ENCODE results near the gene NPHS1. TPM values are rescaled to one million over a fixed set of nuclear protein-coding genes. Genes with fewer than 3 reads are reported as not detected.
"Not testable (repeated sequence)": the region's sequence is repeated elsewhere in the genome, so short reads cannot be mapped to it uniquely, and the experiment has no call there.

Gene NPHS1
- total RNA-seq, 1 donor from 2014 or later: not detected

DNA sequence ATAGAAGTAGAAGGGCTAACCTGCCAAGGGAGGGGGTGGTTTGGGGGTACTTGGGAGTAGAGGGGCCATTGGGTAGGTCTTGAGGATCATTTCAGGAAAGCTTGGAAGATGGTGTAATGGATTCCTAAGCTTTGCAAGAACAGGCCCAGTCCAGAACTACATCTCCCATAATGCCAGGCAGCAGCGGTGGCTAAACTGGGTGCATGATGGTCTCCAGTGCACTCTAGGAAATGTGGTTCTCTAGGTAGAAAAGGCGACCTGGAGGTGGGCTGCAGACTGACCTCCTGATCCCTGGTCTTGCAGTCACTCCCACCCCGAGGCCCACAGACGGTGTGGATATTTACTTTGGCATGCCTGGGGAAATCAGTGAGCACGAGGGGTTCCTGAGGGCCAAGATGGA, 19.9 kb upstream of the NPHS1 start:
- no peak for ATAC-seq
- no peak for TF ChIP-seq CTCF (IDR thresholded peaks at IDR 0.05)
- peaks cover 23% of the 10 kb centered on the region for H3K27me3 ChIP-seq
- no peak for DNase-seq
- no peak overlapping the region for H3K4me3 ChIP-seq
- no peaks in the 10 kb centered on the region for H3K9me3 ChIP-seq
- intact Hi-C loops (cut with DNase I): no loop called here
- no peak overlapping the region for H3K27ac ChIP-seq
- no peaks in the 10 kb centered on the region for H3K36me3 ChIP-seq
- H3K4me1 ChIP-seq: peaks cover 15% of the 10 kb centered on the region

GRCh38 chr19:35871611-35872010, 19.3 kb upstream of the NPHS1 start:
- peaks cover 23% of the 10 kb centered on the region for H3K27me3 ChIP-seq
- peaks cover 15% of the 10 kb centered on the region for H3K4me1 ChIP-seq
- intact Hi-C loops (cut with DNase I): no loop called here
- H3K27ac ChIP-seq: no peak overlapping the region
- H3K4me3 ChIP-seq: no peak overlapping the region
- no peaks in the 10 kb centered on the region for H3K9me3 ChIP-seq
- DNase-seq: no peak
- TF ChIP-seq CTCF (IDR thresholded peaks at IDR 0.05): no peak
- ATAC-seq: no peak
- H3K36me3 ChIP-seq: no peaks in the 10 kb centered on the region

- Histone ChIP-seq H3K27me3 (peaks cover 23% of the 10 kb centered on the region), H3K9me3 (no peaks in the 10 kb centered on the region), H3K4me3 (no peak overlapping the region), H3K4me1 (peaks cover 15% of the 10 kb centered on the region), H3K36me3 (no peaks in the 10 kb centered on the region), H3K27ac (no peak overlapping the region)
- ATAC-seq (no peak), DNase-seq (no peak)
- no peak for TF ChIP-seq CTCF (IDR thresholded peaks at IDR 0.05)
- intact Hi-C loops (cut with DNase I): no loop called here
These were observed 18.5 kb upstream of the NPHS1 start for GRCh38 chr19:35870798-35871197.

- H3K4me3 ChIP-seq; H3K27ac ChIP-seq; H3K36me3 ChIP-seq; H3K9me3 ChIP-seq; intact Hi-C loops (cut with DNase I); ATAC-seq; DNase-seq: not testable (repeated sequence)
- peaks cover 27% of the 10 kb centered on the region for H3K27me3 ChIP-seq
- H3K4me1 ChIP-seq: peaks cover 15% of the 10 kb centered on the region
These were observed 17.9 kb upstream of the NPHS1 start for GRCh38 chr19:35870124-35870736.

GRCh38 chr19:35869327-35870123, 17.2 kb upstream of the NPHS1 start:
- intact Hi-C loops (cut with DNase I): no loop called here
- no peaks in the 10 kb centered on the region for H3K9me3 ChIP-seq
- H3K27me3 ChIP-seq: peaks cover 28% of the 10 kb centered on the region
- H3K4me3 ChIP-seq: no peak overlapping the region
- ATAC-seq: peak; percentile 74
- peak; percentile 83 for DNase-seq
- H3K4me1 ChIP-seq: peaks cover 15% of the 10 kb centered on the region
- TF ChIP-seq CTCF (IDR thresholded peaks at IDR 0.05): no peak
- no peak overlapping the region for H3K27ac ChIP-seq
- H3K36me3 ChIP-seq: no peaks in the 10 kb centered on the region

- ATAC-seq: no peak
- Histone ChIP-seq H3K9me3 (no peaks in the 10 kb centered on the region), H3K27me3 (peaks cover 28% of the 10 kb centered on the region), H3K27ac (no peak overlapping the region), H3K36me3 (no peaks in the 10 kb centered on the region), H3K4me3 (peak overlapping the region; percentile 48), H3K4me1 (peaks cover 15% of the 10 kb centered on the region)
- no peak for TF ChIP-seq CTCF (IDR thresholded peaks at IDR 0.05)
- intact Hi-C loops (cut with DNase I): no loop called here
- DNase-seq: no peak
These were observed 16.6 kb upstream of the NPHS1 start for GRCh38 chr19:35868823-35869326.
